ENCODE results near the gene DTNA. TPM values are rescaled to one million over a fixed set of nuclear protein-coding genes. Genes with fewer than 3 reads are reported as not detected.
A peak's percentile ranks its signal among the peaks of the same experiment; 100 is the strongest.
"Not testable (repeated sequence)": the region's sequence is repeated elsewhere in the genome, so short reads cannot be mapped to it uniquely, and the experiment has no call there.

DTNA gene
- total and polyA plus RNA-seq, 12 donors: 6.3 to 43.9 (median 22.3) TPM

DNA sequence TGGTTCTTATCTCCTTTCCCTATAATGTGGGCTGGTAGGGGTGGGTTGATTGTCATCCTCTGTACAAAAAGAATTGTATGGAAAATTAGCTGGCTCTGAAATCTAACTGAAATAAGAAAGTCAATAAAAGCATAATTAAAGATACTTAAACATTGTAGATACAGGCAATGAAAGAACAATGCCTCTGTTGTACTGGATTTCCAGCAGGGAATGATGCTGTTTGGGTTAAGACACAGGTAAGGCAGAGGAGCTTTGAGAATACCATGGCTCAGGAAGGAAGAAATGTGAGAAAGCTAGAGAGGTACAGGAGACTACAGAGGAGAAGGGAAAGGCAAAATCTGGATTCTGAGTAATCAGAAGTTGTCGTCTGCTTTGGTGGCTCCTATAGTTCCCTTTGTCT lies 10.1 kb downstream of the DTNA start:
- WGBS, 4 donors: 78 to 98% (median 94%) methylated on average over 1 of the region's 1 CpG
- no peaks in the 10 kb centered on the region for H3K27me3 ChIP-seq
- intact Hi-C loops (cut with DNase I): loop anchor here in 1 of 2 donors (10.0 kb wide), 1 partner anchor 65 kb away; no protein-coding TSS in a partner anchor
- H3K9me3 ChIP-seq (replicated peaks in 1 of 3): no peaks in the 10 kb centered on the region
- no peak for TF ChIP-seq POLR2A (IDR thresholded peaks at IDR 0.05)
- TF ChIP-seq CTCF (IDR thresholded peaks at IDR 0.05): no peak
- H3K4me3 ChIP-seq: no peak overlapping the region
- H3K27ac ChIP-seq: no peak overlapping the region
- H3K4me1 ChIP-seq (replicated peaks in 1 of 2): no peaks in the 10 kb centered on the region
- no peaks in the 10 kb centered on the region for H3K36me3 ChIP-seq (replicated peaks in 1 of 2)
- no peak for DNase-seq

DNA sequence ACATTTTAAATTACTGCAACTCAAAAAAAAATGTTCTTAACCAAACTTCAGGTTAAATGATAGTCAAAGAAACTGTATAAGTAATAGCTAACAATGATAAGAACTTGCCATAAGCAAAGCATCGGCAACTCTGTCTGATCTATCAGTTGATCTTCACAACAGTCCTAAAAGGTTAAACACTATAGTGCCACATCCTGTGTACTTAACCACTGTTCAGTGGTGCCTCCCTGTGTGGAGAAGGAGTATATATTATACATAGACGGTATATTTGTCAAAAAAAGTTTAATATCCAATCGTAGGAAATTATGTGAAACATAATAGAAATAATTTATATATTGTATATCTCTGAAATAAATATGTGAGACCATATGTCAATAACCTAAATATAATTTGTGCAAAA lies 13.0 kb downstream of the DTNA start:
- TF ChIP-seq CTCF (IDR thresholded peaks at IDR 0.05) (no peak), POLR2A (IDR thresholded peaks at IDR 0.05) (no peak)
- H3K27ac ChIP-seq: no peak overlapping the region
- no peak overlapping the region for H3K4me3 ChIP-seq
- no peak for DNase-seq
- 67 to 78% (median 75%) methylated on average over 3 of the region's 3 CpGs for WGBS, 4 donors
- intact Hi-C loops (cut with DNase I): loop anchor here in 1 of 2 donors (10.0 kb wide), 1 partner anchor 62 kb away; no protein-coding TSS in a partner anchor
- no peaks in the 10 kb centered on the region for H3K9me3 ChIP-seq (replicated peaks in 1 of 3)
- H3K27me3 ChIP-seq: no peaks in the 10 kb centered on the region
- H3K36me3 ChIP-seq (replicated peaks in 1 of 2): no peaks in the 10 kb centered on the region
- H3K4me1 ChIP-seq (replicated peaks in 1 of 2): no peaks in the 10 kb centered on the region

DNA sequence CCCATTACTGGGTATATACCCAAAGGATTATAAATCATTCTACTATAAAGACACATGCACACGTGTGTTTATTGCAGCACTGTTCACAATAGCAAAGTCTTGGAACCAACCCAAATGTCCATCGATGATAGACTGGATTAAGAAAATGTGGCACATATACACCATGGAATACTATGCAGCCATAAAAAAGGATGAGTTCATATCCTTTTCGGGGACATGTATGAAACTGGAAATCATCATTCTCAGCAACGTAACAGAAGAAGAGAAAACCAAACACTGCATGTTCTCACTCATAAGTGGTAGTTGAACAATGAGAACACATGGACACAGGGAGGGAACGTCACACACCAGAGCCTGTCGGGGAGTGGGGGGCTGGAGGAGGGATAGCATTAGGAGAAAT lies 15.6 kb downstream of the DTNA start:
- 88 to 97% (median 92%) methylated on average over 6 of the region's 6 CpGs for WGBS, 4 donors
- not testable (repeated sequence) for H3K27ac ChIP-seq; H3K36me3 ChIP-seq (replicated peaks in 1 of 2); DNase-seq; H3K27me3 ChIP-seq; H3K9me3 ChIP-seq (replicated peaks in 1 of 3); H3K4me1 ChIP-seq (replicated peaks in 1 of 2); H3K4me3 ChIP-seq
- intact Hi-C loops (cut with DNase I): loop anchor here in 1 of 2 donors (10.0 kb wide), 1 partner anchor 59 kb away; no protein-coding TSS in a partner anchor

DNA sequence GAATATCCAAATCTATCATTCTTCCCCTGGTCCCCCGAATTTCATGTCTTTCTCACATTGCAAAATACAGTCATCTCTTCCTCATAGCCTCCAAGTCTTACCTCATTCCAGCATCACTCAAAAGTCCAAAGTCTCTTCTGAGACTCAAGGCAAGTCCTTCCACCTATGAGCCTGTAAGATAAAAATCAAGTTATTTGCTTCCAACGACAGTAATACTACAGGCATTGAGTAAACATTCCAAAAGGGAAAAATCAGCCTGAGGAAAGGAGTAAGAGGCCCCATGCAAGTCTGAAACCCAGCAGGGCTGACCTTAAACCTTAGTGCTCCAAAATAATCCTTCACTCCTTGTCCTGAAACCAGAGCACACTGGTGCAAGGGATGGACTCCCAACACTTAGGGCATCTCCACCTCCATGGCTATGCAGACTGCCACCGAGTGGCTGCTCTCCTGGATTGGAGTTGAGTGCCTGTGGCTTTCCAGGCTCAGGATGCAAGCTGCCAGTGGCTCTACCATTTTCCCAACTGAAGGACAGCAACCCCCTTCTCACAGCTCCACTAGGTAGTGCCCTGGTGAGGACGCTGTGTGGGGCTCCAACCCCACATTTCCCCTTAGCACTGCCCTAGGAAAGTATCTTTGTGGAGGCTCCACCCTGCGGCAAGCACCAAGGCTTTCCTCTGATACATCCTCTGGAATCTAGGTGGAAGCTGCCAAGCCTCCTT lies 16.3 kb downstream of the DTNA start:
- H3K4me1 ChIP-seq (replicated peaks in 1 of 2): no peaks in the 10 kb centered on the region
- DNase-seq: no peak
- no peak overlapping the region for H3K27ac ChIP-seq
- 70 to 85% (median 79%) methylated on average over 4 to 5 of the region's 5 CpGs for WGBS, 4 donors
- H3K27me3 ChIP-seq: no peaks in the 10 kb centered on the region
- H3K9me3 ChIP-seq (replicated peaks in 1 of 3): no peaks in the 10 kb centered on the region
- intact Hi-C loops (cut with DNase I): loop anchor here in 1 of 2 donors (10.0 kb wide), 1 partner anchor 58 kb away; no protein-coding TSS in a partner anchor
- H3K36me3 ChIP-seq (replicated peaks in 1 of 2): no peaks in the 10 kb centered on the region
- no peak overlapping the region for H3K4me3 ChIP-seq
- no peak for TF ChIP-seq CTCF (IDR thresholded peaks at IDR 0.05)
- no peak for TF ChIP-seq POLR2A (IDR thresholded peaks at IDR 0.05)

- WGBS, 4 donors: 36 to 51% (median 39%) methylated on average over 2 of the region's 2 CpGs
- intact Hi-C loops (cut with DNase I): loop anchor here in 1 of 2 donors (10.0 kb wide), 1 partner anchor 56 kb away; no protein-coding TSS in a partner anchor
- Histone ChIP-seq H3K36me3 (replicated peaks in 1 of 2) (no peaks in the 10 kb centered on the region), H3K4me3 (no peak overlapping the region), H3K4me1 (replicated peaks in 1 of 2) (no peaks in the 10 kb centered on the region), H3K27me3 (no peaks in the 10 kb centered on the region), H3K9me3 (replicated peaks in 1 of 3) (no peaks in the 10 kb centered on the region), H3K27ac (peak overlapping the region in 1 of 5 donors; percentile 47)
- no peak for TF ChIP-seq POLR2A (IDR thresholded peaks at IDR 0.05)
- TF ChIP-seq CTCF (IDR thresholded peaks at IDR 0.05): peak; percentile 25 to 40 (median 35)
- peak in 3 of 7 donors; percentile 12 to 30 (median 13) for DNase-seq
Observed at GRCh38 chr18:34729264-34729663, 19.2 kb downstream of the DTNA start.

All from adrenal gland (tissue), 12 donors.